ENCODE results near the gene CLNK.

GRCh38 chr4:10623241-10623640 lies 61.3 kb downstream of the CLNK start:
- TF ChIP-seq, protein P1, sequence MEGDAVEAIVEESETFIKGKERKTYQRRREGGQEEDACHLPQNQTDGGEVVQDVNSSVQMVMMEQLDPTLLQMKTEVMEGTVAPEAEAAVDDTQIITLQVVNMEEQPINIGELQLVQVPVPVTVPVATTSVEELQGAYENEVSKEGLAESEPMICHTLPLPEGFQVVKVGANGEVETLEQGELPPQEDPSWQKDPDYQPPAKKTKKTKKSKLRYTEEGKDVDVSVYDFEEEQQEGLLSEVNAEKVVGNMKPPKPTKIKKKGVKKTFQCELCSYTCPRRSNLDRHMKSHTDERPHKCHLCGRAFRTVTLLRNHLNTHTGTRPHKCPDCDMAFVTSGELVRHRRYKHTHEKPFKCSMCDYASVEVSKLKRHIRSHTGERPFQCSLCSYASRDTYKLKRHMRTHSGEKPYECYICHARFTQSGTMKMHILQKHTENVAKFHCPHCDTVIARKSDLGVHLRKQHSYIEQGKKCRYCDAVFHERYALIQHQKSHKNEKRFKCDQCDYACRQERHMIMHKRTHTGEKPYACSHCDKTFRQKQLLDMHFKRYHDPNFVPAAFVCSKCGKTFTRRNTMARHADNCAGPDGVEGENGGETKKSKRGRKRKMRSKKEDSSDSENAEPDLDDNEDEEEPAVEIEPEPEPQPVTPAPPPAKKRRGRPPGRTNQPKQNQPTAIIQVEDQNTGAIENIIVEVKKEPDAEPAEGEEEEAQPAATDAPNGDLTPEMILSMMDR (conservative IDR thresholded peaks at IDR 0.05; ENCODE audit: low read length), result no peak
- no peak for TF ChIP-seq EZH2phosphoT487 (IDR thresholded peaks at IDR 0.05; ENCODE audit: borderline replicate concordance, low read depth, low read length)

Measured in OCI-LY7 (cell line).